Measurements from ENCODE around the gene C5orf24. TPM values are rescaled to one million over a fixed set of nuclear protein-coding genes. Genes with fewer than 3 reads are reported as not detected.
A peak's percentile ranks its signal among the peaks of the same experiment; 100 is the strongest.
"Not testable (repeated sequence)": the region's sequence is repeated elsewhere in the genome, so short reads cannot be mapped to it uniquely, and the experiment has no call there.

Gene C5orf24
- total RNA-seq, 6 experiments from 2014 or later: 19.0 to 41.8 (median 30.2) TPM

- Histone ChIP-seq H3K27me3 (no peaks in the 10 kb centered on the region), H3K27ac (peak overlapping the region; percentile 72 to 89 (median 85)), H3K9me3 (no peaks in the 10 kb centered on the region), H3K36me3 (no peaks in the 10 kb centered on the region), H3K4me1 (peaks cover 0 to 8% (median 0%) of the 10 kb centered on the region in 4 donors), H3K4me3 (peak overlapping the region; percentile 88 to 92 (median 91))
- WGBS (ENCODE audit: insufficient coverage, low coverage, low lambda C conversion rate, missing lambda C conversion rate): 17% methylated on average over 19 of the region's 20 CpGs
- no peak for TF ChIP-seq POLR2A (IDR thresholded peaks at IDR 0.05)
- TF ChIP-seq, protein P1, sequence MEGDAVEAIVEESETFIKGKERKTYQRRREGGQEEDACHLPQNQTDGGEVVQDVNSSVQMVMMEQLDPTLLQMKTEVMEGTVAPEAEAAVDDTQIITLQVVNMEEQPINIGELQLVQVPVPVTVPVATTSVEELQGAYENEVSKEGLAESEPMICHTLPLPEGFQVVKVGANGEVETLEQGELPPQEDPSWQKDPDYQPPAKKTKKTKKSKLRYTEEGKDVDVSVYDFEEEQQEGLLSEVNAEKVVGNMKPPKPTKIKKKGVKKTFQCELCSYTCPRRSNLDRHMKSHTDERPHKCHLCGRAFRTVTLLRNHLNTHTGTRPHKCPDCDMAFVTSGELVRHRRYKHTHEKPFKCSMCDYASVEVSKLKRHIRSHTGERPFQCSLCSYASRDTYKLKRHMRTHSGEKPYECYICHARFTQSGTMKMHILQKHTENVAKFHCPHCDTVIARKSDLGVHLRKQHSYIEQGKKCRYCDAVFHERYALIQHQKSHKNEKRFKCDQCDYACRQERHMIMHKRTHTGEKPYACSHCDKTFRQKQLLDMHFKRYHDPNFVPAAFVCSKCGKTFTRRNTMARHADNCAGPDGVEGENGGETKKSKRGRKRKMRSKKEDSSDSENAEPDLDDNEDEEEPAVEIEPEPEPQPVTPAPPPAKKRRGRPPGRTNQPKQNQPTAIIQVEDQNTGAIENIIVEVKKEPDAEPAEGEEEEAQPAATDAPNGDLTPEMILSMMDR (IDR thresholded peaks at IDR 0.05): no peak
- ATAC-seq: peak; percentile 44 to 56 (median 50)
- intact Hi-C loops (cut with DNase I): no loop called here
- peak; percentile 51 to 58 (median 55) for DNase-seq
These were observed 29.3 kb downstream of the C5orf24 start for GRCh38 chr5:134874831-134875655.

DNA sequence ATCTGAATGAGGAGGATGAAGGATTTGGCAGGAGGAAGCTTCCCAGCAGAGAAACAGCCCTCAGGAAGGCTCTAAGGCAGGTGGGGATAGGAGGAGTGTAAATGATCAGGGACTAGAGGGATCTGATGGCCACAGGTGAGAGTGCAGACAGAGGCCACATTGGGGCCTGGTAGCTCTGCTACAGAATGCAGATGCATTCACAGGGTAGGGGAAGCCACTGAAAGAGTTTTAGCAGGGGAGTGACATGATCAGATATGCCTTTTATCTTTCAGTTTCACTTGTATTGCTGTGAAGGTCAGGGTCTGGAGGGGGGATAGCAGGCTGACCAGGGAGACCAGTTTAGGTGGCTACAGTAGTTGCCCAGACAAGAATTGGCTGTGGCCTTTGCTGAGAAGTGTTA is 31.4 kb downstream of the C5orf24 start:
- ATAC-seq: no peak
- Histone ChIP-seq H3K4me3 (no peak overlapping the region), H3K27ac (no peak overlapping the region), H3K27me3 (no peaks in the 10 kb centered on the region), H3K4me1 (peaks cover 0 to 8% (median 0%) of the 10 kb centered on the region in 4 donors), H3K9me3 (no peaks in the 10 kb centered on the region), H3K36me3 (no peaks in the 10 kb centered on the region)
- intact Hi-C loops (cut with DNase I): no loop called here
- TF ChIP-seq POLR2A (IDR thresholded peaks at IDR 0.05): no peak
- TF ChIP-seq, protein P1 (IDR thresholded peaks at IDR 0.05): no peak
- no peak for DNase-seq

- ATAC-seq (no peak), DNase-seq (no peak)
- Histone ChIP-seq H3K9me3 (no peaks in the 10 kb centered on the region), H3K36me3 (no peaks in the 10 kb centered on the region), H3K4me3 (no peak overlapping the region), H3K4me1 (peaks cover 0 to 8% (median 0%) of the 10 kb centered on the region in 4 donors), H3K27me3 (no peaks in the 10 kb centered on the region), H3K27ac (no peak overlapping the region)
- 80% methylated on average over 1 of the region's 3 CpGs for WGBS (ENCODE audit: insufficient coverage, low coverage, low lambda C conversion rate, missing lambda C conversion rate)
- intact Hi-C loops (cut with DNase I): no loop called here
- TF ChIP-seq POLR2A (IDR thresholded peaks at IDR 0.05): no peak
- TF ChIP-seq, protein P1 (IDR thresholded peaks at IDR 0.05): no peak
These were observed 32.6 kb downstream of the C5orf24 start for GRCh38 chr5:134878403-134878802.

GRCh38 chr5:134879456-134879855 is 33.7 kb downstream of the C5orf24 start:
- no peak for DNase-seq
- intact Hi-C loops (cut with DNase I): no loop called here
- H3K9me3 ChIP-seq: no peaks in the 10 kb centered on the region
- 89% methylated on average over 3 of the region's 3 CpGs for WGBS (ENCODE audit: insufficient coverage, low coverage, low lambda C conversion rate, missing lambda C conversion rate)
- no peaks in the 10 kb centered on the region for H3K36me3 ChIP-seq
- H3K27ac ChIP-seq: no peak overlapping the region
- no peaks in the 10 kb centered on the region for H3K27me3 ChIP-seq
- H3K4me1 ChIP-seq: peaks cover 0 to 4% (median 0%) of the 10 kb centered on the region in 4 donors
- no peak overlapping the region for H3K4me3 ChIP-seq
- no peak for ATAC-seq
- no peak for TF ChIP-seq POLR2A (IDR thresholded peaks at IDR 0.05)
- TF ChIP-seq, protein P1 (IDR thresholded peaks at IDR 0.05): no peak

GRCh38 chr5:134880937-134881336 is 35.2 kb downstream of the C5orf24 start:
- H3K27ac ChIP-seq; H3K4me1 ChIP-seq; H3K4me3 ChIP-seq; DNase-seq; intact Hi-C loops (cut with DNase I); ATAC-seq; H3K9me3 ChIP-seq; H3K27me3 ChIP-seq; H3K36me3 ChIP-seq: not testable (repeated sequence)
- 100% methylated on average over 1 of the region's 3 CpGs for WGBS (ENCODE audit: insufficient coverage, low coverage, low lambda C conversion rate, missing lambda C conversion rate)

- DNase-seq; H3K9me3 ChIP-seq; H3K36me3 ChIP-seq; ATAC-seq; H3K27me3 ChIP-seq; H3K4me3 ChIP-seq; intact Hi-C loops (cut with DNase I); H3K4me1 ChIP-seq; H3K27ac ChIP-seq: not testable (repeated sequence)
- WGBS (ENCODE audit: insufficient coverage, low coverage, low lambda C conversion rate, missing lambda C conversion rate): no CpG with 5 or more reads among the region's 30 CpGs
These were observed 35.9 kb downstream of the C5orf24 start for GRCh38 chr5:134881711-134882110.

All from right lobe of liver (tissue), 6 donors.